AG04450 (cell line): ENCODE data around the gene ZCCHC4. TPM values are rescaled to one million over a fixed set of nuclear protein-coding genes. Genes with fewer than 3 reads are reported as not detected.

Experiments used
- CTCF ChIA-PET: fragments of 300-600, 350-600 bp; formaldehyde crosslinking; extraction: SDS; loops from one replicate; lab custom pipeline; 2022; ENCODE audit warnings: antibody characterized with exemption, inconsistent platforms; lab: Charles Lee
- POLR2A ChIA-PET: fragments of 350-600 bp; formaldehyde crosslinking; extraction: SDS; loops from one replicate; lab custom pipeline; 2021; ENCODE audit warnings: antibody characterized with exemption, inconsistent platforms; lab: Yijun Ruan, JAX
- DNase-seq: peaks from one replicate; pipeline ENCODE4 v3.0.0-alpha.2; 2011; ENCODE audit warnings: low read depth, low spot score
- H3K27ac ChIP-seq: one replicate; pipeline ENCODE4 v1.5.1; 2012; ENCODE audit warnings: low read depth, low read length, control low read depth
- H3K27me3 ChIP-seq: one replicate; pipeline ENCODE4 v1.6.0; 2012; ENCODE audit warnings: low read length; ENCODE audit not compliant: control insufficient read depth, insufficient read depth
- H3K4me3 ChIP-seq: 2 replicates; pipeline ENCODE4 v1.5.1; 2011; ENCODE audit warnings: mild to moderate bottlenecking, low read depth, low read length, control low read depth
- H3K9me3 ChIP-seq: 2 replicates; pipeline ENCODE4 v1.5.1; 2012; ENCODE audit warnings: low read length; ENCODE audit not compliant: control insufficient read depth, insufficient read depth
- polyA plus RNA-seq: library from polyadenylated mRNA; depleted of rRNA; stranded (reverse); fragments of >200 nt; gene quantifications from 2 replicates; pipeline ENCODE4 v1.2.3, GENCODE V29; 2011
- TF ChIP-seq, protein P1 (sequence below): IDR thresholded peaks from 2 replicates; pipeline ENCODE4 v1.5.1; 2011; ENCODE audit warnings: low read depth, low read length, control low read depth, inconsistent platforms

The ZCCHC4 gene
- polyA plus RNA-seq, 1 experiment = 13.1 TPM

DNA sequence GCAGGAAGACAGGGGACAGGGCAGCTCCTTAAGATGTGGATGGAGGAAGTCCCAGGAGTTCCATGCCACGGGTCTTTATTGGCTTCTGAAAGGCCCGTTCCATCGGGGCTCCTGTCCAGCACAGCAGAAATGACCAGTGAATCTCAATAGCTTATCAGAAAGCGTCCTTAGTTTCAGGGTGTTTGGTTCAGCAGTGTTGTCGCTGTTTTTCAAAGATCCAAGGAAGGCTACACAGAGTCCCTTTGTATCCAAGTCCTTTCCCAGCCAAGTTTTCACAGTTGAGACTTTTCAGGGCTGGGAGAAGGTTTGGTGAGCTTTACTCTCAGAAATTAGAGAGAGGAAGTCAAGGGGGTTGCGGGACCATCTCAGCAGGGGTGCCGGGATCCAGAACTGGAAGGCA lies 5.0 kb upstream of the ZCCHC4 start:
- Histone ChIP-seq H3K9me3 (no peaks in the 10 kb centered on the region), H3K27me3 (no peaks in the 10 kb centered on the region), H3K27ac (no peak overlapping the region), H3K4me3 (no peak overlapping the region)
- POLR2A ChIA-PET = interaction anchor here (1.3 kb wide), 1 partner anchor 13 kb away, joined by 3 read pairs; no protein-coding TSS in a partner anchor
- no peak for DNase-seq
- CTCF ChIA-PET = interaction anchor here (0.7 kb wide), 1 partner anchor 127 kb away, joined by 4 read pairs; no protein-coding TSS in a partner anchor
- TF ChIP-seq, protein P1, sequence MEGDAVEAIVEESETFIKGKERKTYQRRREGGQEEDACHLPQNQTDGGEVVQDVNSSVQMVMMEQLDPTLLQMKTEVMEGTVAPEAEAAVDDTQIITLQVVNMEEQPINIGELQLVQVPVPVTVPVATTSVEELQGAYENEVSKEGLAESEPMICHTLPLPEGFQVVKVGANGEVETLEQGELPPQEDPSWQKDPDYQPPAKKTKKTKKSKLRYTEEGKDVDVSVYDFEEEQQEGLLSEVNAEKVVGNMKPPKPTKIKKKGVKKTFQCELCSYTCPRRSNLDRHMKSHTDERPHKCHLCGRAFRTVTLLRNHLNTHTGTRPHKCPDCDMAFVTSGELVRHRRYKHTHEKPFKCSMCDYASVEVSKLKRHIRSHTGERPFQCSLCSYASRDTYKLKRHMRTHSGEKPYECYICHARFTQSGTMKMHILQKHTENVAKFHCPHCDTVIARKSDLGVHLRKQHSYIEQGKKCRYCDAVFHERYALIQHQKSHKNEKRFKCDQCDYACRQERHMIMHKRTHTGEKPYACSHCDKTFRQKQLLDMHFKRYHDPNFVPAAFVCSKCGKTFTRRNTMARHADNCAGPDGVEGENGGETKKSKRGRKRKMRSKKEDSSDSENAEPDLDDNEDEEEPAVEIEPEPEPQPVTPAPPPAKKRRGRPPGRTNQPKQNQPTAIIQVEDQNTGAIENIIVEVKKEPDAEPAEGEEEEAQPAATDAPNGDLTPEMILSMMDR = no peak

DNA sequence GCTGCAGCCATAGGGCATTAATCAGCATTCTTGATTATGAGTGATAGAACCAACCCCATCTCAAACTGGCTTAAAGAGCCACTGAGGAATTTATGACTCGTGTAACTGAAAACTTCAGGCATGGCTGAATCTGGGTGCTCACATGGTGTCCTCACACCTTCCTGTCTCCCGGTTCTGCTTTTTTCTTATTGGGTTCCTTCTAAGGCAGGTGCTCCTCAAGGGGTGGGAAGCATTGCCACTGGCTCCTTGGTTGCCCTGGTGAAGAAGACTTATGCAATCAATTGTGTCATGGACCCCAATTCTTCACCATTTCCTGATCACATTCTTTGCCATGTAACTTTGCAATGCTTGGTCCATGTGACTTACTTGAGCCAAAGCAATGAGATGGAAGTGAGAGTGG lies 4.3 kb upstream of the ZCCHC4 start:
- Histone ChIP-seq H3K9me3 (no peaks in the 10 kb centered on the region), H3K4me3 (no peak overlapping the region), H3K27me3 (no peaks in the 10 kb centered on the region), H3K27ac (no peak overlapping the region)
- no peak for DNase-seq
- TF ChIP-seq, protein P1 = no peak
- ChIA-PET POLR2A (no interaction called here), CTCF (no interaction called here)

- CTCF ChIA-PET = no interaction called here
- H3K4me3 ChIP-seq = no peak overlapping the region
- H3K9me3 ChIP-seq = no peaks in the 10 kb centered on the region
- POLR2A ChIA-PET = no interaction called here
- H3K27me3 ChIP-seq = no peaks in the 10 kb centered on the region
- no peak for DNase-seq
- TF ChIP-seq, protein P1 = no peak
- no peak overlapping the region for H3K27ac ChIP-seq
These were observed 3.8 kb upstream of the ZCCHC4 start for GRCh38 chr4:25308761-25309160.

- Histone ChIP-seq H3K27me3 (no peaks in the 10 kb centered on the region), H3K9me3 (no peaks in the 10 kb centered on the region), H3K27ac (no peak overlapping the region), H3K4me3 (no peak overlapping the region)
- POLR2A ChIA-PET = no interaction called here
- DNase-seq = no peak
- TF ChIP-seq, protein P1 = no peak
- CTCF ChIA-PET = interaction anchor here (0.6 to 1.2 kb wide), 4 partner anchors 12 to 1031 kb away, joined by 3 to 5 read pairs (median 3); no protein-coding TSS in a partner anchor
These were observed 2.3 kb upstream of the ZCCHC4 start for GRCh38 chr4:25310066-25310802.

- Histone ChIP-seq H3K27me3 (no peaks in the 10 kb centered on the region), H3K27ac (no peak overlapping the region), H3K9me3 (no peaks in the 10 kb centered on the region), H3K4me3 (no peak overlapping the region)
- POLR2A ChIA-PET = no interaction called here
- CTCF ChIA-PET = interaction anchor here (1.0 to 3.0 kb wide), 4 partner anchors 12 to 56 kb away, joined by 3 to 24 read pairs (median 4); no protein-coding TSS in a partner anchor
- TF ChIP-seq, protein P1 = no peak
- DNase-seq = no peak
These were observed 1.8 kb upstream of the ZCCHC4 start for GRCh38 chr4:25310803-25311166.
